Body of pancreas (tissue), 4 donors: ENCODE data around the gene RNF125. TPM values are rescaled to one million over a fixed set of nuclear protein-coding genes. Genes with fewer than 3 reads are reported as not detected.
"Not testable (repeated sequence)": the region's sequence is repeated elsewhere in the genome, so short reads cannot be mapped to it uniquely, and the experiment has no call there.

Source experiments
- ATAC-seq: fragments of 150-250 bp; one replicate; pipeline ENCODE4 v1.9.1; 2016
- DNase-seq, 4 donors: peaks; one replicate each; pipeline ENCODE4 v3.0.0-alpha.2; 2019
- H3K27ac ChIP-seq, 4 donors: fragments of 200-600 bp; sonication (generic); 1 replicate in 3 of 4; 2 replicates in 1 of 4; pipeline versions ENCODE4 v1.5.1 to v1.6.1; 2016 to 2019; ENCODE audit warnings: mild to moderate bottlenecking in 1 of 4, mixed read lengths in 1 of 4, moderate library complexity in 1 of 4
- H3K27me3 ChIP-seq, 2 donors: fragments of 200-600 bp; sonication (generic); one replicate each; pipeline ENCODE4 v1.6.0; 2016; ENCODE audit warnings: mild to moderate bottlenecking in 1 of 2
- H3K36me3 ChIP-seq, 2 donors: fragments of 200-600 bp; sonication (generic); replicated peaks in 1 of 2; 2 replicates each; pipeline ENCODE4 v1.5.1; 2016; ENCODE audit warnings: low read depth in 2 of 2; ENCODE audit not compliant: insufficient read depth in 1 of 2
- H3K4me1 ChIP-seq: fragments of 200-600 bp; sonication (generic); one replicate; pipeline ENCODE4 v1.6.0; 2016
- H3K4me3 ChIP-seq, 2 donors: fragments of 200-600 bp; sonication (generic); 1 replicate in 1 of 2; 2 replicates in 1 of 2; pipeline ENCODE4 v1.5.1; 2016 to 2019
- H3K9me3 ChIP-seq, 3 donors: fragments of 200-600 bp; sonication (generic); 1 replicate in 2 of 3; 2 replicates in 1 of 3; pipeline ENCODE4 v1.5.1; 2016
- CTCF ChIP-seq, 7 experiments: fragments of 450-650 bp in 4 of 7; fragments of 200-600 bp in 3 of 7; sonication (generic) in 3 of 7; IDR thresholded peaks; one replicate each; pipeline ENCODE4 v1.5.1; 2016 to 2019; ENCODE audit warnings: antibody characterized with exemption in 7 of 7
- POLR2A ChIP-seq, 3 donors: fragments of 450-650 bp; IDR thresholded peaks; one replicate each; pipeline ENCODE4 v1.6.1; 2016; ENCODE audit warnings: antibody characterized with exemption in 3 of 3, mild to moderate bottlenecking in 2 of 3
- WGBS, 2 donors: methylation state at CpG; one replicate each; pipeline ENCODE4 v1.1.5; 2017; 5-methylcytosine and 5-hydroxymethylcytosine counted together
- intact Hi-C: fragments of 100-400 bp; cut with DNase I; formaldehyde crosslinking; loops from one replicate; pipeline ENCODE4 v1.15.1; 2023
- total RNA-seq, 2 donors: library from RNA; depleted of rRNA; stranded (reverse); fragments of >200 nt; gene quantifications; one replicate each; pipeline ENCODE4 v1.1.0, GENCODE V29; 2016

The RNF125 gene
- total RNA-seq, 2 donors from 2014 or later: 2.6 to 4.9 TPM

- H3K4me3 ChIP-seq: no peak overlapping the region
- no peak for TF ChIP-seq CTCF (IDR thresholded peaks at IDR 0.05)
- no peak for TF ChIP-seq POLR2A (IDR thresholded peaks at IDR 0.05)
- DNase-seq (no peak), ATAC-seq (no peak)
- H3K36me3 ChIP-seq: no peaks in the 10 kb centered on the region
- no peaks in the 10 kb centered on the region for H3K9me3 ChIP-seq
- no peak overlapping the region for H3K27ac ChIP-seq
- no peaks in the 10 kb centered on the region for H3K27me3 ChIP-seq
- WGBS, 2 donors: 76 to 85% methylated on average over 6 of the region's 6 CpGs
- H3K4me1 ChIP-seq: peaks cover 16% of the 10 kb centered on the region
- intact Hi-C loops: loop anchor here (10.0 kb wide), 1 partner anchor 142 kb away; the partner anchor contains the start of gene TRAPPC8
Observed at GRCh38 chr18:32086881-32087280, 68.3 kb downstream of the RNF125 start.

- intact Hi-C loops, H3K36me3 ChIP-seq, ATAC-seq, H3K4me3 ChIP-seq, DNase-seq, H3K27me3 ChIP-seq, H3K9me3 ChIP-seq: not testable (repeated sequence)
- peaks cover 27% of the 10 kb centered on the region for H3K4me1 ChIP-seq
- WGBS, 2 donors: 92 to 93% methylated on average over 16 of the region's 16 CpGs
- H3K27ac ChIP-seq: peak overlapping the region in 1 of 4 donors; percentile 100
Observed at GRCh38 chr18:32090831-32091230, 72.2 kb downstream of the RNF125 start.

- TF ChIP-seq CTCF (IDR thresholded peaks at IDR 0.05): no peak
- TF ChIP-seq POLR2A (IDR thresholded peaks at IDR 0.05): no peak
- Histone ChIP-seq H3K27me3 (no peaks in the 10 kb centered on the region), H3K4me3 (peak overlapping the region in 1 of 2 donors; percentile 41), H3K9me3 (no peaks in the 10 kb centered on the region), H3K27ac (peak overlapping the region; percentile 91 to 100 (median 99)), H3K4me1 (peaks cover 27% of the 10 kb centered on the region), H3K36me3 (no peaks in the 10 kb centered on the region)
- intact Hi-C loops: no loop called here
- WGBS, 2 donors: 30 to 40% methylated on average over 7 of the region's 7 CpGs
- DNase-seq: no peak
- no peak for ATAC-seq
Observed at GRCh38 chr18:32091325-32091723, 72.7 kb downstream of the RNF125 start.

GRCh38 chr18:32091724-32092421 lies 73.2 kb downstream of the RNF125 start, which contains the start of gene RNF138:
Gene RNF138 (plus strand): TSS chr18:32091874. CDS start chr18:32092777, 903 bp downstream.
- intact Hi-C loops: no loop called here
- no peaks in the 10 kb centered on the region for H3K27me3 ChIP-seq
- ATAC-seq: peak; percentile 67
- peak within 1 kb of the TSS; percentile 91 to 100 (median 99) for H3K27ac ChIP-seq
- peak within 1 kb of the TSS; percentile 63 to 86 for H3K4me3 ChIP-seq
- TF ChIP-seq POLR2A (IDR thresholded peaks at IDR 0.05): peak; percentile 73 to 91 (median 89)
- peak in 1 of 7 experiments; percentile 6 for TF ChIP-seq CTCF (IDR thresholded peaks at IDR 0.05)
- peaks cover 32% of the 10 kb centered on the region for H3K4me1 ChIP-seq
- no peaks in the 10 kb centered on the region for H3K9me3 ChIP-seq
- peak; percentile 88 to 92 (median 91) for DNase-seq
- no peaks in the 10 kb centered on the region for H3K36me3 ChIP-seq
- 0 to 6% methylated on average over 6 to 73 of the region's 75 CpGs for WGBS, 2 donors

GRCh38 chr18:32092422-32093101 lies 73.9 kb downstream of the RNF125 start:
- Histone ChIP-seq H3K27me3 (no peaks in the 10 kb centered on the region), H3K4me1 (peaks cover 35% of the 10 kb centered on the region), H3K27ac (peak overlapping the region; percentile 91 to 100 (median 99)), H3K36me3 (no peaks in the 10 kb centered on the region), H3K4me3 (peak overlapping the region; percentile 63 to 86), H3K9me3 (no peaks in the 10 kb centered on the region)
- no peak for TF ChIP-seq CTCF (IDR thresholded peaks at IDR 0.05)
- TF ChIP-seq POLR2A (IDR thresholded peaks at IDR 0.05): peak; percentile 57 to 71 (median 71)
- WGBS, 2 donors: 1% methylated on average over 15 to 72 of the region's 77 CpGs
- intact Hi-C loops: no loop called here
- peak; percentile 99 to 100 (median 99) for DNase-seq
- peak; percentile 95 for ATAC-seq
